Measurements from ENCODE around the gene FAM168A.

GRCh38 chr11:73640592-73640991, 42.7 kb upstream of the FAM168A start:
- TF ChIP-seq CTCF (IDR thresholded peaks at IDR 0.05) (no peak), POLR2AphosphoS5 (IDR thresholded peaks at IDR 0.05) (no peak), EP300 (IDR thresholded peaks at IDR 0.05; ENCODE audit: low read depth) (no peak), POLR2A (IDR thresholded peaks at IDR 0.05) (no peak)
